ENCODE results near the gene GPM6B. TPM values are rescaled to one million over a fixed set of nuclear protein-coding genes. Genes with fewer than 3 reads are reported as not detected.

The GPM6B gene
- total RNA-seq = 119 and 129 TPM in 2 replicates
- long read RNA-seq, transcript GPM6B-205 (7 exons, 3,957 nt) = major isoform, 193 of 473 reads
- long read RNA-seq, partial matches to known transcripts = 55 of 473 reads
- long read RNA-seq, other reads (novel, unspliced or antisense) = 217 of 473 reads

DNA sequence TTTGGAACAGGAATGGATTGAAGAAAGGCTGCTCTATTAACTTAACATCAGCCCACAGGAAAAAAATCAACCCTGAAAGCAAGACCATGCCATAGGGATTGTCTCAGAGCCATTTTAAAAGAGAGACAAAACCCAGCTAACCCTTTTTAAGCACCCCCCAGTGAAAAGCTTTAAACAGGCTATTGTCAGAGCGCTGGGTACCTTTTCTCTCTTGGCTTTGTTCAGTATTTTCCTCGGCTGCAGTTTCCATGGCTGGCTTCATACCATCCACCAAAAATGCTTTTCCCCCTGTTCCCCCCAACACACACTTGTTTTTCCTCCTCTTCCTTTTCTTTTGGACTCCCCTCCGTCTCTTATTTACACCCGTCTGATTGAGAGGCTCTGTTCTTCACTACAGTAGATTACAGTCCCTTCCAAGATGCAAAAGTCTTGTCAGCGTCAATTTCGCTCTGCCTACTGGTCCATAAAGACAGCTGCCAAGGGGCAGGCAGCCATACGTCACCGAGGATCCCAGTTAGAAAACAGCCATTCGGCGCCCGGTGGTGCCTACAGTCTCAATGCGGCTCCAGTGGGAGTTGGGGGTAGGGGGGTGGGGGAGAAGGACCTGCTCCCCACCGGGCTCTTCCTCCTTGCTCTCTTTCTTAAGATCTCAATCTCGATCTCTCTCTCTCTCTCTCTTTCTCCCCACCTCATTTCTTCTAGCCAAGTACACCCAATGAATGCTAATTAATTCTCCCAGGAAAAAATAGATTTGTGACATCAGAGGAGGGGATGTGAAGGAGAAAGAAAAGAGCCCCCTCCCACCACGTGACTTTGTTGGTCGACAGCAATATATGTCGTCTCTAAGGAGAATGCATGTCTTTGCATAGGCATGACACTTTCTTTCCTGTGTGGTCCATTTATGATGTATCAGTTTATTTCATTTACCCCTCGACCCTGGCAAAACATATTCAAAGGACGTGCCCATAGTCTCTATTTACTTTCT, at the start of gene GPM6B:
TSS of gene GPM6B (minus strand) at position 451 of the 985 bp plus-strand sequence. CDS start at position 262, 189 bp downstream.
- Mint-ChIP-seq H3K4me1 (peaks cover 34% of the 10 kb centered on the region), H3K4me3 (peak within 1 kb of the TSS; percentile 84), H3K27ac (ENCODE audit: unreplicated experiment) (peak within 1 kb of the TSS; percentile 91), H3K27me3 (ENCODE audit: low read depth) (no peaks in the 10 kb centered on the region), H3K9me3 (peaks cover 9% of the 10 kb centered on the region), H3K36me3 (ENCODE audit: low read depth) (peaks cover 17% of the 10 kb centered on the region)
- TF ChIP-seq CTCF (conservative IDR thresholded peaks at IDR 0.05) = no peak
- peak; percentile 8 for DNase-seq (ENCODE audit: low read depth, low spot score)

GRCh38 chrX:13864264-13864663, 47.4 kb upstream of the GPM6B start:
- Mint-ChIP-seq H3K9me3 (peaks cover 7% of the 10 kb centered on the region), H3K36me3 (ENCODE audit: low read depth) (peaks cover 9% of the 10 kb centered on the region), H3K27me3 (ENCODE audit: low read depth) (no peaks in the 10 kb centered on the region), H3K27ac (ENCODE audit: unreplicated experiment) (peak overlapping the region; percentile 47), H3K4me1 (peaks cover 34% of the 10 kb centered on the region), H3K4me3 (no peak overlapping the region)
- DNase-seq (ENCODE audit: low read depth, low spot score) = no peak
- no peak for TF ChIP-seq CTCF (conservative IDR thresholded peaks at IDR 0.05)

GRCh38 chrX:13863324-13863723, 46.4 kb upstream of the GPM6B start:
- peak overlapping the region; percentile 64 for H3K27ac Mint-ChIP-seq (ENCODE audit: unreplicated experiment)
- H3K27me3 Mint-ChIP-seq (ENCODE audit: low read depth) = no peaks in the 10 kb centered on the region
- peaks cover 7% of the 10 kb centered on the region for H3K9me3 Mint-ChIP-seq
- H3K4me3 Mint-ChIP-seq = no peak overlapping the region
- DNase-seq (ENCODE audit: low read depth, low spot score) = no peak
- H3K4me1 Mint-ChIP-seq = peaks cover 34% of the 10 kb centered on the region
- peaks cover 4% of the 10 kb centered on the region for H3K36me3 Mint-ChIP-seq (ENCODE audit: low read depth)
- no peak for TF ChIP-seq CTCF (conservative IDR thresholded peaks at IDR 0.05)

GRCh38 chrX:13859724-13860123, 42.8 kb upstream of the GPM6B start:
- Mint-ChIP-seq H3K4me1 (peaks cover 33% of the 10 kb centered on the region), H3K4me3 (no peak overlapping the region)

DNA sequence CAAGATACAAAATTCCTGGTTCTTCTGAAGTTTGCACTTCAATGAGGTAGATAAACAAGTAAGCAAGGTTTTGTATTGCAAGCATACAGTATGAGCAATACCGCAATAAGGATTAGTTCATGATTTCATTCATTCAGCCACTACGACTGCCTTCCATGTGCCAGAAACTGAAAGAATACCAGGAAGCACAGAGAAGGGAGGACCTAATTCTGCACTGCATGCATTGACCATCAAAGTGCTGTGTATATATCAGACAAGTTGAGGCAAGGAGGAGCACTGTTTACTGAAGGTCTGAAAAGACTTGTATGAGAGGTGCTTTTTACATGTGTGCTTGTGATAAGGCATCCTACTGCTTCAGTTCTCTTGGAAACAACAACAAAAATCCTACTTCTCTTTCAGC, 40.9 kb upstream of the GPM6B start:
- Mint-ChIP-seq H3K4me3 (no peak overlapping the region), H3K27ac (ENCODE audit: unreplicated experiment) (no peak overlapping the region), H3K4me1 (peaks cover 20% of the 10 kb centered on the region), H3K36me3 (ENCODE audit: low read depth) (no peaks in the 10 kb centered on the region), H3K27me3 (ENCODE audit: low read depth) (no peaks in the 10 kb centered on the region), H3K9me3 (peaks cover 3% of the 10 kb centered on the region)
- TF ChIP-seq CTCF (conservative IDR thresholded peaks at IDR 0.05) = no peak
- DNase-seq (ENCODE audit: low read depth, low spot score) = no peak

More at GRCh38 chrX:13859724-13860123, 42.8 kb upstream of the GPM6B start:
- H3K36me3 Mint-ChIP-seq (ENCODE audit: low read depth) = peaks cover 2% of the 10 kb centered on the region
- H3K9me3 Mint-ChIP-seq = peaks cover 5% of the 10 kb centered on the region
- no peaks in the 10 kb centered on the region for H3K27me3 Mint-ChIP-seq (ENCODE audit: low read depth)
- DNase-seq (ENCODE audit: low read depth, low spot score) = no peak
- no peak overlapping the region for H3K27ac Mint-ChIP-seq (ENCODE audit: unreplicated experiment)
- no peak for TF ChIP-seq CTCF (conservative IDR thresholded peaks at IDR 0.05)
